GM19463 (cell line): ENCODE data around the gene MAPK11.

Source experiments
- ATAC-seq: cut with Tn5 transposase; IDR thresholded peaks from one replicate; pipeline ENCODE4 v1.9.1; 2021; ENCODE audit warnings: mild to moderate bottlenecking, moderate library complexity; ENCODE audit not compliant: unreplicated experiment

The MAPK11 gene

DNA sequence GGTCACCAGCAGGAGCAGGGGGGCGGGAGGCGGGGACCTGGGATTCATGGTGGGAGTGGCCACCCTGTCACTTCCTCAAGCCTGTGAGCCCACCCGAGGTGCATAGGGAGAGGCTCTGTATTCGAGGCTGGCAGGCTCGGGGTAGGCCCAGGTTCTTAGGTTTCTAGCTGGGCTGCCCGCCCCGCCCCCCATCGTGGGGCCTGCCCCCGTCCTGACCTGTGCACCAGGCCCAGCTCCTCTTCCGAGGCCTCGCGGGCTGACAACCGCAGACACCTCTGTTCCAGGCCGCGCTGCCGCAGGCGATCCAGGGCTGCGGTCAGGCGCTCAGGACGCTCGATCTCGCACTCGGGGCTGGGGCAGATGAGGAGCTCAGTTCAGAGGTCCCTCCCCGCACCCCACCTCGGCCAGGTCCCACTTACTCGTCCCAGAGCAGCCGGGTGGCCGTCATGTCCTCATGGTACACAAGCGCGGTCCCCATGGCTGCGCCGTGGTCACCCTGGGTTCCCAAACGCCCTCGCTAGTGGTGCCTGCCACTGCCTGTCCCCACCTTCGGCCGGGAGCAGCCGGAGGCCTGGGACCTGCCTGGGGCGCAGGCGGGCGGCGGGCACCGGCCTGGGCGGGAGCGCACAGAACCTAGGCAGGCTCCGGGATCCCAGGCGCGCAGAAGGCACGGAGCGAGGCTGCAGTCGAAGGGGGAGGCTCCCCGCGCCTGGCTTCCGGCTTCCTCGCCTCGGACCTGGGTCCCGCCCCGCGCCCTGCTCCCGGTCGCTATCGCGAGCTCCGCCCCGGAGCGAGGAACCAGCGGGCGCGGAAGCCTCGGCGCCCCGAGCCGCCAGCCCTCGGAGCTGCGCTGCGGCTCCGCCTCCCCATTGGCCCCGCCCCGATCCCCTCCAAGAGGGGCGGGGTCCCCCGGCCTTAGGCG, 19.4 kb downstream of the MAPK11 start, which contains the start of gene HDAC10:
Gene HDAC10, minus strand, starts transcription at position 711 of the 922 bp plus-strand sequence. Its CDS starts 233 bp downstream, at position 478.
- peak; percentile 62 for ATAC-seq

DNA sequence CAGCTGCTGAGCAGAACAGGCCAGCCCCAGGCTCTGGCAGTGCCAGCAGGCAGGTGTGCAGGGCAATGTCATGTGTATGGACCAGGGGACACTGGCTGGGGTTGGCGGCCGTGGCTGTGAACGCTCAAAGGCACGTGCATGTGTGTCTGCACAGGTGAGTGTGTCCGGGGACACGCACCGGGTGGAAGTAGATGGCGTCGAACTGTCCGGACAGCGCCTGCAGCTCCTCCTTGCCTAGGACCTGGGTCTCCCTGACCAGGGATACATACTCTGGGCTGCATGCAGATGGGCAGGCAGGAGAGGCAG, 20.0 kb downstream of the MAPK11 start:
- no peak for ATAC-seq

DNA sequence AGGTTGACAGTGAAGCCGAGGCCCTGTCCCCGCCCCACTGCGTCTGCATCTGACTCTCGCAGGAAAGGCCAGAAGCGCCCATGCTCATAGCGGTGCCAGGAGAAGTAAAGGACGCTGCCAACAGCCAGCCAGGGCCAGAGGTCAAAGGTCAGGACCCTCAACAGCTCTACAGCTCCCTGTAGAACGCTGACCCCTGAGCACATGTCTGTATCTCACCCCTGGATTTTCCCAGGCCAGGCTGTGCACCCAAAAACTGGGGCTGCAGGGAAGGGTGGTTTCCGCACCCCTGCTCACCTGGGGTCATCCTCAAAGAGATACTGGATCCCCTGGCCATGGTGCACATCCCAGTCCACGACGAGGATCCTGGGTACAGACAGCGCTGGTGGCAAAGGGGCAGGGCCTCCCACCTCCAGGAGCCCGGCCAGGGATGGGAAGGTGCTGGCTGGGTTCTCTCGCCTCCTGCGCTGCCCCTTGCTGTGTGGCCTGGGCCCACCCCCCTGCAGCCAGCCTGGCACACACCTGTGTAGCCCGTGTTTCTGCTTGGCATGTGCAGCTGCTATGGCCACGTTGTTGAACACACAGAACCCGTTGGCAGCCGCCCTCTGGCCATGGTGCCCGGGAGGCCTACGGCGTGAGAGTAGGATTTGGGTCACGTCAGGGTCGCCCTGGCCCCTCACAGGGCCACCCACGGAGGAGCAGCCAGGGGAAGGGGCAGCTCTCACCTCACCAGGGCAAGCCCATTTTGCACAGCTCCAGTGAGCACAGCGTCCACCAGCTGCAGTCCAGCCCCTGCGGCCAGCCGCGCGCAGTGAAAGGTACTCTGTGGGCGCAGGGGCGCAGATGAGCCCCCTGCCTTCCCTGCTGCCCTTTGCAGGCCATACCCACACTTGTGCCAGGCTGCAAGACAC, 20.6 kb downstream of the MAPK11 start:
- no peak for ATAC-seq

DNA sequence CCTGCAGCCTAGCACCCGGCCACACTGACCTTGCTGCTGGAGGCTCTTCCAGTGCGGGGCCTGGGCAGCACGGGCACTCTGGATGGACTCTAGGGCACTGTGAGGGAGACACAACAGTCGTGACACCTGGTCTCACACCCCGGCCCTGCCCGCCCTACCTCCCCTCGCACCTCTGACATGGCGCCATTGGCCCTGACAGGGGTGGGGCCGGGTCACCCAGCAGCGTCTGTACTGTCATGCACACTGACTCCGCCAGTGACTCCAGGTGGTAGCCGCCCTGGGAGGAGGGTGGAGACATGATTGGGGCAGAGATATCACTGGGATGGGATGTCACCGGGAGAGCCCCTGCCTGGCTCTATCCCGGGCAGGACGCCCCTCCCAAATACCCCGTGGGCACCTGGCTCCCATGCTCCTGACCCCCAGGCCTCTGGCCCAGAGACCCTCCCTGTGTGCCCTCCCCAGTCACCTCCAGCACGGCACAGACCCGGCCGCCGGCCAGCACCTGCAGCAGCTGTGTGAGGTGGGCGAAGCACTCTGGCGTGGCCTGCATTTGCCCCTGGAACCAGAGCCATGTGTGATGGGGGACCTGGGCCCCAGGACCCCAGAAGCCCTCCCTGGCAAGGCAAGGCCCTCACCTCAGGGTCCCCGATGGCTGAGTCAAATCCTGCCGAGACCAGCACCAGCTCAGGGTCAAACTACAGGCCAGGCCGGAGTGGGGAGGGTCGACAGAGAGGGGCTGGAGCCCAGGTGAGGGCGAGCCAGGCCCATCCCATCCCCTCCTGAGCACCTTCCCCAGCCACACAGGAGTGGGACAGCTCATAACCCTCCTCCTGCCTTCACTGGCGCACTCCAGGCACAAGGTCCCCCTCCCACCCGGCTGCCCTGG, 21.7 kb downstream of the MAPK11 start:
- ATAC-seq = no peak

DNA sequence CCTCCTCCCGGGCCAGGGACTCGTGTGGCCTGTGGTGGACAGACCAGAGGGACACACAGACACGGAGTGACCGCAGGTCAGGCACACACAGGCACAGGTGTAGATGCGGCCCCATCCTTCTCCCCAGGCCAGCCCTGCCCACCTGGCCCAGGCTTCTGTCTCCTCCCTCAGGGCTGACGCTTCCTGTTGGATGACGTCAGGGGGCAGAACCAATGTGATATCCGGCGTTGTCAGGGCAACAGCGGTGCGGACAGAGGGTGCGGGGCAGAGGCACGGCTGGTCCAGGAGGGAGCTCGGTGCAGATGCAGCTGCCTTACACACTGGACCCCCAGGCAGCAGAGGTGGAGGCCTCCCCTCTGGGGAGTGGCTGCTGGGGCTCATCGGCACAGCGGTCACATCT, 22.4 kb downstream of the MAPK11 start:
- no peak for ATAC-seq

DNA sequence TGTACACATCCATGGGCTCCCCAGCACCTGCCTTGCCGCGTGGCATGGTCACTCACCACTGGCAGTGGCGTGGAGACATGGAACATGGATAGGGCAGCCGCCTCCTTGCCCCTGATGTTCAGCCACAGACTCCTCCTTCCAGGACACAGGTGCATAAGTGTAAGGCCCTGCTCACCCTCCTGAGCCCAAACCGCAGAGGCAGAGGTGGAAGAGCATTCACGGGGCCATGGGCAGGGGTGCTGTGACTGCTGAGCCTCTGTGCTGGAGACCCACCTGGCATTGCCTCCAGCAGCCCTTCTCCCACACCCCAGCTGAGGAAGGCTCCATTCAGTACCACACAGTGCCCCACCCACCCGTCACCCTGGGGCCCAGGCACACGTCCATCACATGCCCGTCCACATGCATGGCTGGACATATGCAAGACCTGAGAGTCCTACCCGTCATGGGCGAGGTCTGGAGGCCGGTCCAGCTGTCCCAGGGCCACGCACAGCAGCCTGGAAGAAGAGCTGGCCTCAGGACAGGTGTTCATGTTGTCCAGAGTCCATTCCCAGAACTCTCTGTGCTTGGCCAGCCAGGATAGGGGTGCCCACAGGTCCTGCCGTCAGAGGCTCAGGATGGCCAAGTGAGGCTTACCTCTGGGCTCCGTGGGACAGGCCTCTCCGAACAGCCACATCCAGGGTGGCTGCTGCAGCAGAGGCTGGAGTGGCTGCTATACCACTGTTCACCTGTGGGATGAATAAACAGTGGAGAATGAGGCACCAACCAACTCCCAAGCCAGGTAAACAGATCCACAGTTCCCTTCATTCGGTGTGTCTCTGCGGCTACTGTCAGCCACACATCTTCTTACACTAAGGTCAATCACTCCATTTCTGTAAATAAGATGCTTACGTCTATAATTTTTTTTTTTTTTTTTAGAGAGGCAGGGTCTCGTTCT, 23.7 kb downstream of the MAPK11 start:
- no peak for ATAC-seq

DNA sequence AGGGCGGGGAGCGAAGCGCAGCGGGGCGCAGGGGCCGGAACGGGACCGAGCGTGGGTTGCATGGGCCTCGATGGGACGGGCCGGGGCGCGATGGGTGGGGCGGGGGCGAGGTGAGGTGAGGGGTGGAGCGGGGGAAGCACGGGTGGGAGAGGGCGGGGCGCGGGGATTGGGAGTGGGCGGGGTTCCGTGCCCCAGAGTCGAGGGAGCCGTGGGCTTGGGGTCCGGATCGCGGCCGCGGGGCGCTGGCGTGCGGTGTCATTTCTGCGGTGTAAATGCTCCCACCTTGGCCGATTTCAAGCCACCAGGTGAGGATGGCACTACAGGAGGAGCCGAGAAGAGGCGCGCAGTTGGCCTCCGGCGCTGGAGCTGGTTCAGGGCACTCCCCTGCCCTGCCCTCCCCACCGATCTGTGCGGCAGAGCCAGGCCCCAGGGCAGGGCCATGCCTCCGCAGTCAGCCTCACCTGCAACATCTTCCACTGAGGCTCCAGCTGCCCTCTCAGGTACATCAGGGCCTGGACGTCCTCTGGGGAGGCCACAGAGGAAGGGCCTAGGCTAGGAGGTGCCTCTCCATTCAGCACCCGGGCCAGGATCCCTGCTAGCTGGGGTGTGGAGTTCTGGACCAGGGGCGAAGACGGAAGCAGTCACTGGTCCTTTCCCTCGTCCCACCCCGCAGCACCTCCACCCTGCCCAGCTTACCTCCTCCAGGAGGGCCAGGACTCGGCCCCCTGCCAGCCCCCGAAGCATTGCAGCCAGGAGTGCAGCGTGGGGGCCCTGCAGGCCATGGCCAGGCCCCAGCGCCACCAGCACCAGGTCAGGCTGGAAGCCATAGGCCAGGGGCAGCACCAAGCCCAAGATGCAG, 24.7 kb downstream of the MAPK11 start:
- ATAC-seq = no peak

DNA sequence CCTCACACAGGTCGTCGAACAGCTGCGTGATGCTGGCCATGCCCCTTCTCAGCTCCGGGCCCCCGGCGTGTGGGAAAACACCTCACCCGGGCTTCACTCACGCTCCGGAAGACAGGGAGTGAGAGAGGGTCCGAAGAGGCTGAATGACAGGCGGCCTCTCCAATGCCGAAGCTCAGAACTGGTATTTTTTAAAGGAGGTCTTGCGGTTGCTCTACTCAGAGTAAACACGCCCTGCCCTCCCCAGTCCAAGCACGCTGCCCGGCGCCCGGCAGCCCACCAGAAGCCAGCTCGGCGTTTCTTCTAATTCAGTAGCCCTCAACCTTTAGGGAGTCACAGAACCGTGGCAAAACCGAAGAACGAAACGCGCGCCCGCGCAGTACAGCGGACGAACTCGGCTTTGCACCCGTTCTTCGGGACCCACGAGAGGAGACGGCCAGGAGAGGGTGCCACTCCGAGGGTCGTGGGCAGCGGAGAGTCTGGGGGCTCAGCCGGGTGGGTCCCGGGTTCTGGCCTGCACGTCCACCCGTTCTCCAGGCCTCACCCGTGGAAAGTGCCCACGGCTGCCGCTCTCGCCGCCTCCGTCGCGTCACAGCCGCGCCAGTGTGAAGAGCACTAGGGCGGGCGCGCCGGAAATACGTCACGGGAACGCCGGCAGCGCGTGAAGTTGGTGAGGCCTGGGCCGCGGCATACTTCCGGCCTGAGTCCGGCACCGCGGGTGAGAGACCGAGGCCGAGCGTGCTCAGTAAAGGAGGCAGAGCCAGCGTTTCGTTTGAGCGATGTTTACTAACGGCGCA, 25.6 kb downstream of the MAPK11 start, which contains the start of gene TUBGCP6:
Gene TUBGCP6, minus strand, starts transcription at position 604 of the 794 bp plus-strand sequence. Its CDS starts 564 bp downstream, at position 40.
- ATAC-seq = peak; percentile 72

DNA sequence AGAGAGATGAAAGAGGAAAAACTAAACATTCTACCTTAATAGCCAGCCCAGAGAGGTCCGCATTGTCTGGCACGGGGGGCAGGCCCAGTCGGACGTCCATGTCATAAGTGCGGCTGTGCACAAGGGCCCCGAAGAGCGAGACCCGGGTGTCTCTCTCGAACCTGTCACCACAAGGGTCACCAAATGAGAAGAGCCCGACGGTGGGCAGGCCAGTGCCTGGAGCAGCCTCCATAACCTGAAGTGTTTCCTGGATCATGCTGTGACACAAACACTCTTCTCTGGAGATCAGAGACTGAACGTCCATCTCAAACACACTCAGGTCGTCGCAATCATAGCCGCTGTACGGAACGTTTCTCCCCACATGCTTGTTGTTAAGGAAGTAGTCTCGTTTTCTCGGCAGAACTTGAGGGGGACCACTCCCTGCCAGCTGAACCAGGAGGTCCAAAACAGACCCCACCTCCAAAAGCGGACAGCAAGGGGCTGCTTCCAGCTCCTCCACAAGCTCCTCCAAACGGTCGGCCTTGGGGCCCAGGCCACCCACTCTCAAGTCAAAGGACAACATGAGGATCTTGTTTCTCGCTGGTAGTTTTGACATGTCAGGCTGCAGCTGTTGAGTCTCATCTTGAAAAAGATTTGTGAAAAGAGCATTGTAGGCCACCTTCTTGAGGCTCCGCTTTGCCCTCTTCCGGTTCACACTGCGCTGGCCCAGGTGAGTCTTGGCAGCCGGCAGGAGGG, 26.3 kb downstream of the MAPK11 start:
- ATAC-seq = no peak

DNA sequence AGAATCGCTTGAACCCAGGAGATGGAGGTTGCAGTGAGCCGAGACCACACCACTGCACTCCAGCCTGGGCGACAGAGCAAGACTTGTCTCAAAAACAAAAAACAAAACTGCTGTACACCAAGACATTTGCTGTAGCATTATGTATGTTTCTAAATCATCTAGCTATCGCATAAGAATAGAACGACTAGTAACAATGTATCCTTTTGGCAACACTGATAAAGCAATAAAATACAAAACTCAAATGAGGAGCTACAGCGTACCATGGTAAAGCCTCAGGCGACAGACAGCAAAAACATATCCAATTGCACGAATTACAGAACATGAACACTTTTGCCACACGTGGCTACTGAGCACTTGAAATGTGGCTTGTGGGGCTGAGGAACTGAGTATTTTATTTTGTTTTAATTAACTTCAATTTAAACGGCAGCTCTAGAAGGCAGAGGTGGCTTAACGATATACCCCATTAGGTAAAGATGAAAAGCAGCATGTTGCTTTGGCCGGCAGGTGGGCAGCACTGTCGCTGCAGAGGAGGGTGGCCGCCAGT, 27.7 kb downstream of the MAPK11 start:
- ATAC-seq = no peak

DNA sequence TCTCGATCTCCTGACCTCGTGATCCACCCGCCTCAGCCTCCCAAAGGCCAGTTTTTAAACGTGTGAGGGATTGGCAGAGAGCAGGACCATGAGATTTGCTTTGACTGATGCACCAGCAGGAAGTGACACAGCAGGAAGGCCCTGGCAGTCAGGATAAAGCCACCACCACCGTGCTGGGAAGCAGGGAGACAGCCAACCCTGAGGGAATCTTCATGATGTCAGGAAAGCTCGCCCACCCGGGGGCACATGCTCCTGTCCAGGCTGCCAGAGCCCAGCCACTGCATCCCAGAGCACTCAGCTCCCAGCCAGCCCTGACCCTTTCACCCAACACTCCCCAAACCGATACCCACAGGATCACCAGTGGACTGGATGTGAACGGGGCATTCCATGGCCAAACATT, 31.4 kb downstream of the MAPK11 start:
- no peak for ATAC-seq

DNA sequence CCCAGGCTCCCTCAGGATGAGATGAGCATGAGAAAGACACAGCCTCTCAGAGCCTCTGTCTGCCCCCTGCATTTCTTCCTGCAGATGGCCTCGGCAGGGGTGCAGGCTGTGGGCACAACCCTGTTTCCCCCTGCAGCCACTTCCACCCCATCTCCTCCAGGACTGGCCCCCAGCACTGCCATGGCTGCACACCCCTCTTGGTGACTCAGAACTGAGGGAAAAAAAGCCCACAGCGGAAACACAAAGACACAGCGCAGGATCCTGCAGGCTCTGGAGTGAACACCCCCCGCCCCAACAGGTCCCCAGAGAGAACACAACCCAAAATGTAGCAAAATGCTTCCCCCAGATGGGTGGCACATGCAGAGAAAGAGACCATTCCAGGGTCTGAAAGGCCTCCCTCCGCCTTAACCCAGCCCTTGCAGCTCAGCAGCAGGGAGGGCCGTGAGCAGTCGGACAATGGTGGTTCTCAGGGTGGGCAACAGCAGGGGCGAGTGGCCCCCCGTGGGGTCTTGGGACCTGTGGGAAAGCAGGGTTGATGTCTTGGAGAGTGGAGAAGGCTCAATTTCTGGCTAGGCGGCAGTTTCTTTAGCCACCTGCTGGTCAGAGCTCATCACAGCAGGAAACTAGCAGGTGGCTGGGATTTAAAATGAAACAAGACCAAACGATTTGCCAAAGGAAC, 33.3 kb downstream of the MAPK11 start:
- ATAC-seq = no peak

DNA sequence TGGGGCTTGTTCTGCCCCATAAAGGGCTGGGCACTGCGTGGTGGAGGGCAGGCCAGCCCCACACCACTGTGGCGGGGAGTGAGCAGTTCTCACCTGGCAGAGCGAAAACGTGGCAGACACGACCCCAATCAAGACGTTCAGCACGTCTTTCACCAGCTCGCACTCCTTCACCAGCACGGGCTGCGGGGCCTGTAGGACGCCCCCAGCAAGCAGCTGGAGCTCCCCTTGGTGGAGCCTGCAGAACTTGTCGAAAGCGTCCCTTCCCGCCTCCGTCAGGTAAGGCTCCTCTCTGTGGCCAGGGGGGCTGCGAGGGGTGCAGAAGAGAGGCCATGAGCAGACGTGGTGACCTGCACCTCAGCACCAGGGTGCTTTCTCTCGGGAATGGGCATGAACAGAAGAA, 37.0 kb downstream of the MAPK11 start:
- no peak for ATAC-seq

DNA sequence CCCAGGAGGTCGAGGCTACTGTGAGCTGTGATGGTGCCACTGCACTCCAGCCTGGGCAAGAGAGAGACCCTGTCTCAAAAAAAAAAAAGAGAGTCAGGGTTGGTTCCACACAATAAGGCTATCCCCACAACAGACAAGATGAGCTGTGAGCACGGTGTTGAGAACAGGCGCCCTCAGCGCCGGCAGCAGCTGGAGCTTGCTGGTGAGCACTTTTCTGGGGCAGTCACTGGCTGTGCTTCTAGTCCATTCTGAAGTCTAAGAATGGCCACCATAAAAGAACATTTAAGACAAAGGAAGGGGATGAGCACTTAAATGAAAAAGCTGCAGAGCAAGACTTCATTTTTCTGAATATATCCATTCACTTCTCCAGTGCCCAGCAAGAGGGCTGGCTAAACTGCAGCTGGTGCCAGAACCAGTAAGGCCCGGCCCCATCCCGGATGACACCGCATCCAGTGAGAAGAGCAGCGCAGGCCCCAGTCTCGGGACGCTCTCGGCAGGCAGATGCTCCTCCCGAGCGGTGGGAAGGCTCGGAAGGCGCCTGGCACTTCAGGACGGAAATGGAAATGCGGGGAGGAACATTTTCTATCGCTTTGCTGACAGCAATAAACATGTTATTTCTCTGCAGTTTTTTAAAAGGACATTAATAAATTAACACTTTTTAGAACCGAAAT, 37.6 kb downstream of the MAPK11 start:
- ATAC-seq = no peak

DNA sequence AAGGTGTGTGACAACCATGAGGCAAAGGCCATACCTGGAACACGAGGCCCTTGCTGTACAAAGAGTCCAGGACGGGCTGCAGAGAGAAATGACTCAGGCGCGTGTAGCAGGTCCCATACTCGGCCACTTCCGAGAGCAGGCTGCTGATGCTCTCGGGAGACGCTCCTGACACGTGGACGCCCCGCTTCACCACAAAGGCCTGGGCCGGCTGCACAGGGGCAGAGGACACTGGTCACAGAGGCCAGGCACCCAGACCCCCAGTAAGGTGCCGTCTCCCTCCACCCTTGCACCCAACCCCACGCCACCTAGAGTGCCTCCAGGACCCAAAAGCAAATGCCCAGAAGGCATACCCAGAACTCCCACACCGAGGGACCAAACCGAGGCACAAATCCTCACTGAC, 40.8 kb downstream of the MAPK11 start:
- no peak for ATAC-seq

DNA sequence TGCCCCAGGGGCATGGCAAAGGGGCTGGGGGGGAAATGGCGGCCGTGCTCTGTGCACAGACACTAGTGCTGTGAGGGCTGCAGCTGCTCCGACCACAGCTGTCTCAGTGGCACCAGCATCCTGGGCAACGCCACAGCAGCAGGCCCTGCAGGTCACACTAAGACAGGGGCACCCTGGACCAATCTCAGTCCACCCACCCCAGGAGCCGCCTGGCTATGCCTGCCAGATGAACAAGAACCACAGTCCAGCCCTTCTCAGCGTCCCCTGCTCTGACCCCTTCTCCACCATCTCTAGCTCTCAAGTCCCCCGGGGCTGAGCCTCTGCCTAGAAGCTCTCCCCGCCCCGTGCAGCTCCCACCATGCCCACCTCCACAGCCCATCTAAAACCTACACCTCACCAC, 41.8 kb downstream of the MAPK11 start:
- ATAC-seq = no peak
